Sigmoid colon (tissue), 7 donors: ENCODE data around the gene C2orf49. TPM values are rescaled to one million over a fixed set of nuclear protein-coding genes. Genes with fewer than 3 reads are reported as not detected.

ENCODE experiments used
- DNase-seq: peaks from one replicate; pipeline ENCODE4 v3.0.0-alpha.2; 2019
- H3K27ac ChIP-seq, 4 donors: fragments of 200-600 bp; sonication (generic); one replicate each; pipeline ENCODE4 v1.5.1; 2016 to 2019; ENCODE audit warnings: mild to moderate bottlenecking in 1 of 4
- H3K27me3 ChIP-seq, 3 donors: fragments of 200-600 bp; sonication (generic); one replicate each; pipeline ENCODE4 v1.5.1; 2019; ENCODE audit warnings: mild to moderate bottlenecking in 1 of 3
- H3K36me3 ChIP-seq, 4 donors: fragments of 200-600 bp; sonication (generic); one replicate each; pipeline ENCODE4 v1.5.1; 2016 to 2019
- H3K4me1 ChIP-seq, 4 donors: fragments of 200-600 bp; sonication (generic); one replicate each; pipeline ENCODE4 v1.5.1; 2017 to 2019
- H3K4me3 ChIP-seq, 4 donors: fragments of 200-600 bp; sonication (generic); one replicate each; pipeline ENCODE4 v1.5.1; 2017 to 2019; ENCODE audit warnings: mild to moderate bottlenecking in 2 of 4, moderate library complexity in 1 of 4
- H3K9me3 ChIP-seq, 4 donors: fragments of 200-600 bp in 3 of 4; sonication (generic) in 3 of 4; one replicate each; pipeline versions ENCODE4 v1.5.1 to v1.6.1; 2013 to 2019
- CTCF ChIP-seq, 4 experiments: fragments of 450-650 bp in 3 of 4; fragments of 200-600 bp in 1 of 4; IDR thresholded peaks; one replicate each; pipeline ENCODE4 v1.5.1; 2016 to 2019; ENCODE audit warnings: antibody characterized with exemption in 4 of 4, mild to moderate bottlenecking in 3 of 4, moderate library complexity in 2 of 4
- EP300 ChIP-seq, 4 donors: sonication (generic); formaldehyde crosslinking; IDR thresholded peaks; one replicate each; pipeline ENCODE4 v1.6.1; 2017; ENCODE audit warnings: antibody characterized with exemption in 4 of 4
- POLR2A ChIP-seq, 2 donors: fragments of 450-650 bp; IDR thresholded peaks; one replicate each; pipeline ENCODE4 v1.6.1; 2016; ENCODE audit warnings: antibody characterized with exemption in 2 of 2, mild to moderate bottlenecking in 2 of 2, moderate library complexity in 2 of 2
- POLR2AphosphoS5 ChIP-seq, 4 donors: sonication (generic); formaldehyde crosslinking; IDR thresholded peaks; one replicate each; pipeline ENCODE4 v1.6.1; 2017; ENCODE audit warnings: antibody characterized with exemption in 4 of 4
- WGBS, 2 donors: extraction: QIAGEN DNeasy Blood & Tissue Kit; methylation state at CpG; one replicate each; pipeline ENCODE4 v1.1.7; 2013; 5-methylcytosine and 5-hydroxymethylcytosine counted together
- intact Hi-C: fragments of 100-400 bp; cut with DNase I; formaldehyde crosslinking; loops from one replicate; pipeline ENCODE4 v1.15.1; 2023
- polyA plus RNA-seq, 3 donors: library from polyadenylated mRNA; stranded (reverse); fragments of 200-250 nt; gene quantifications; one replicate each; pipeline ENCODE4 v1.2.3, GENCODE V29; 2013
- total RNA-seq, 4 donors: library from RNA; depleted of rRNA; stranded (reverse); fragments of >200 nt; gene quantifications; one replicate each; pipeline ENCODE4 v1.1.0, GENCODE V29; 2016
- donor health status: healthy with polysubstance abuse.
- donor health status: Bipolar disorder and iron deficiency.
- donor health status: healthy.

C2orf49 gene
- total and polyA plus RNA-seq, 7 donors = 8.3 to 22.5 (median 15.7) TPM

- Histone ChIP-seq H3K9me3 (no peaks in the 10 kb centered on the region), H3K27me3 (no peaks in the 10 kb centered on the region), H3K4me3 (peak overlapping the region; percentile 8 to 86 (median 78)), H3K4me1 (peaks cover 0 to 53% (median 30%) of the 10 kb centered on the region in 4 donors), H3K36me3 (no peaks in the 10 kb centered on the region), H3K27ac (peak overlapping the region; percentile 27 to 90 (median 70))
- WGBS, 2 donors = 75 to 80% methylated on average over 13 of the region's 13 CpGs
- DNase-seq = no peak
- intact Hi-C loops = no loop called here
- TF ChIP-seq EP300 (IDR thresholded peaks at IDR 0.05) (no peak), CTCF (IDR thresholded peaks at IDR 0.05) (no peak), POLR2A (IDR thresholded peaks at IDR 0.05) (no peak), POLR2AphosphoS5 (IDR thresholded peaks at IDR 0.05) (no peak)
Observed at GRCh38 chr2:105397025-105397722, 59.8 kb downstream of the C2orf49 start.

- DNase-seq = no peak
- H3K36me3 ChIP-seq = no peaks in the 10 kb centered on the region
- peak overlapping the region; percentile 76 to 97 (median 82) for H3K4me3 ChIP-seq
- peak overlapping the region; percentile 89 to 92 (median 90) for H3K27ac ChIP-seq
- TF ChIP-seq POLR2A (IDR thresholded peaks at IDR 0.05) (no peak), EP300 (IDR thresholded peaks at IDR 0.05) (no peak), POLR2AphosphoS5 (IDR thresholded peaks at IDR 0.05) (no peak), CTCF (IDR thresholded peaks at IDR 0.05) (no peak)
- no peaks in the 10 kb centered on the region for H3K27me3 ChIP-seq
- peaks cover 0 to 49% (median 28%) of the 10 kb centered on the region in 4 donors for H3K4me1 ChIP-seq
- 15 to 36% methylated on average over 6 of the region's 6 CpGs for WGBS, 2 donors
- H3K9me3 ChIP-seq = no peaks in the 10 kb centered on the region
- intact Hi-C loops = no loop called here
Observed at GRCh38 chr2:105397953-105398335, 60.6 kb downstream of the C2orf49 start.

- peak; percentile 88 for DNase-seq
- peak within 1 kb of the TSS; percentile 76 to 97 (median 82) for H3K4me3 ChIP-seq
- no peaks in the 10 kb centered on the region for H3K36me3 ChIP-seq
- peak; percentile 22 to 54 (median 41) for TF ChIP-seq CTCF (IDR thresholded peaks at IDR 0.05)
- no peak for TF ChIP-seq EP300 (IDR thresholded peaks at IDR 0.05)
- peak; percentile 67 to 69 for TF ChIP-seq POLR2A (IDR thresholded peaks at IDR 0.05)
- peak; percentile 52 to 89 (median 77) for TF ChIP-seq POLR2AphosphoS5 (IDR thresholded peaks at IDR 0.05)
- intact Hi-C loops = loop anchor here (1.0 kb wide), 1 partner anchor 33 kb away; no protein-coding TSS in a partner anchor
- peaks cover 0 to 43% (median 29%) of the 10 kb centered on the region in 4 donors for H3K4me1 ChIP-seq
- H3K27ac ChIP-seq = peak within 1 kb of the TSS; percentile 89 to 92 (median 90)
- WGBS, 2 donors = 1 to 2% methylated on average over 74 of the region's 74 CpGs
- H3K9me3 ChIP-seq = no peaks in the 10 kb centered on the region
- no peaks in the 10 kb centered on the region for H3K27me3 ChIP-seq
Observed at GRCh38 chr2:105398336-105399206, 61.2 kb downstream of the C2orf49 start, which contains the start of gene FHL2. Gene FHL2, minus strand, starts transcription at chr2:105399051. Its CDS starts 12,535 bp downstream, at chr2:105386516.

Other genes with a start within 250 kb of the C2orf49 start
- gene GPR45, start 95.8 kb upstream of the C2orf49 start, total RNA-seq = not detected
- not detected for gene GPR45, start 95.8 kb upstream of the C2orf49 start, polyA plus RNA-seq
- 10 to 100 TPM; 17.4 to 24.6 (median 20.8) TPM for gene TGFBRAP1, start 7.8 kb upstream of the C2orf49 start, total RNA-seq
- gene TGFBRAP1, start 7.8 kb upstream of the C2orf49 start, polyA plus RNA-seq = 1 to 10 TPM; 4.8 to 9.0 (median 5.5) TPM
- gene FHL2, start 61.5 kb downstream of the C2orf49 start, total RNA-seq = 100 to 1,000 TPM in 1 of 4 donors, 10 to 100 TPM in 3; 62.0 to 123 (median 77.6) TPM
- gene FHL2, start 61.5 kb downstream of the C2orf49 start, polyA plus RNA-seq = 100 to 1,000 TPM in 2 of 3 donors, 10 to 100 TPM in 1; 98.8 to 210 (median 123) TPM